H1 (cell line): ENCODE data around the gene PCID2. TPM values are rescaled to one million over a fixed set of nuclear protein-coding genes. Genes with fewer than 3 reads are reported as not detected.

Experiments
- CTCF ChIA-PET: fragments of 300-600 bp; sonication (Branson Sonifier 250); formaldehyde crosslinking; loops from one replicate; lab custom pipeline; 2021; ENCODE audit not compliant: partially characterized antibody; lab: Charles Lee
- POLR2A ChIA-PET: fragments of 300-600 bp; sonication (Branson Sonifier 250); formaldehyde crosslinking; loops from one replicate; lab custom pipeline; 2021; ENCODE audit warnings: inconsistent platforms; ENCODE audit not compliant: partially characterized antibody; lab: Charles Lee
- DNase-seq, 2 experiments: peaks; one replicate each; pipeline versions ENCODE4 v3.0.0 to v3.0.0-alpha.2; 2010 to 2022; ENCODE audit warnings: low spot score in 2 of 2, low read depth in 1 of 2, mixed read lengths in 1 of 2
- FAIRE-seq: peaks from 2 replicates; lab custom pipeline; 2011; peaks lifted over from hg19 to GRCh38; lab: Jason Lieb, UNC
- H2AFZ ChIP-seq: 2 replicates; pipeline ENCODE4 v1.8.1; 2012; ENCODE audit warnings: low read length, inconsistent platforms
- H2AK5ac ChIP-seq: 2 replicates; pipeline ENCODE4 v1.6.1; 2013; ENCODE audit warnings: low read depth, low read length
- H2BK120ac ChIP-seq: replicated peaks from 2 replicates; pipeline ENCODE3; 2013; ENCODE audit warnings: low read depth, low read length, inconsistent platforms
- H2BK12ac ChIP-seq: 2 replicates; pipeline ENCODE4 v1.6.1; 2013; ENCODE audit warnings: low read depth, low read length
- H2BK15ac ChIP-seq: 2 replicates; pipeline ENCODE4 v1.6.1; 2013; ENCODE audit warnings: low read length
- H2BK20ac ChIP-seq: 2 replicates; pipeline ENCODE4 v1.6.1; 2013; ENCODE audit warnings: low read length
- H2BK5ac ChIP-seq: 2 replicates; pipeline ENCODE4 v1.6.1; 2013; ENCODE audit warnings: low read depth, low read length
- H3K14ac ChIP-seq: 2 replicates; pipeline ENCODE4 v1.6.1; 2013; ENCODE audit warnings: inconsistent platforms; ENCODE audit not compliant: insufficient read length
- H3K18ac ChIP-seq: 2 replicates; pipeline ENCODE4 v1.6.1; 2013; ENCODE audit warnings: low read length; ENCODE audit errors: extremely low read depth
- H3K23ac ChIP-seq: 2 replicates; pipeline ENCODE4 v1.6.1; 2013; ENCODE audit warnings: inconsistent platforms; ENCODE audit not compliant: insufficient read length
- H3K23me2 ChIP-seq: 2 replicates; pipeline ENCODE4 v1.6.1; 2013; ENCODE audit warnings: low read depth, low read length
- H3K27ac ChIP-seq: 2 replicates; pipeline ENCODE4 v1.6.1; 2011; ENCODE audit warnings: low read depth, low read length, inconsistent platforms
- H3K27me3 ChIP-seq, 4 experiments: replicated peaks in 1 of 4; 1 replicate in 1 of 4; 2 replicates in 3 of 4; pipeline versions ENCODE4 v1.6.1 to v1.8.1; 2011 to 2013; ENCODE audit warnings: low read length in 3 of 4, mild to moderate bottlenecking in 3 of 4, inconsistent platforms in 2 of 4, mixed read lengths in 2 of 4, moderate library complexity in 1 of 4; ENCODE audit not compliant: control insufficient read depth in 3 of 4, insufficient read depth in 3 of 4; ENCODE audit errors: extremely low read depth in 1 of 4
- H3K36me3 ChIP-seq, 4 experiments: 2 replicates each; pipeline versions ENCODE4 v1.6.1 to v1.8.1; 2011 to 2013; ENCODE audit warnings: mild to moderate bottlenecking in 4 of 4, low read length in 3 of 4, moderate library complexity in 2 of 4, control low read depth in 1 of 4, inconsistent platforms in 1 of 4; ENCODE audit not compliant: insufficient read depth in 4 of 4, control insufficient read depth in 2 of 4
- H3K4ac ChIP-seq: replicated peaks from 2 replicates; pipeline ENCODE3; 2013; ENCODE audit warnings: low read length, low read depth, mixed read lengths, inconsistent platforms; ENCODE audit not compliant: insufficient read length
- H3K4me1 ChIP-seq, 4 experiments: replicated peaks in 1 of 4; 1 replicate in 1 of 4; 2 replicates in 3 of 4; pipeline versions ENCODE4 v1.6.1 to v1.8.1; 2011 to 2013; ENCODE audit warnings: low read length in 3 of 4, inconsistent platforms in 2 of 4, mixed read lengths in 1 of 4; ENCODE audit not compliant: insufficient read depth in 4 of 4, control insufficient read depth in 3 of 4
- H3K4me2 ChIP-seq, 2 experiments: 2 replicates each; pipeline versions ENCODE4 v1.6.1 to v1.8.1; 2011 to 2013; ENCODE audit warnings: low read depth in 2 of 2, low read length in 2 of 2, control low read depth in 1 of 2, inconsistent platforms in 1 of 2, mild to moderate bottlenecking in 1 of 2; ENCODE audit not compliant: insufficient read depth in 1 of 2
- H3K4me3 ChIP-seq, 4 experiments: fragments of 200-600, 300-600 bp in 1 of 4; sonication (generic), shearing (Covaris generic), sonication (Bioruptor Twin) in 1 of 4; 2 replicates each; pipeline versions ENCODE4 v1.5.1 to v1.8.1; 2011 to 2016; ENCODE audit warnings: low read length in 4 of 4, low read depth in 3 of 4, control low read depth in 2 of 4, inconsistent platforms in 2 of 4, mild to moderate bottlenecking in 2 of 4, mixed read lengths in 1 of 4, moderate library complexity in 1 of 4; ENCODE audit not compliant: insufficient read depth in 2 of 4; ENCODE audit errors: extremely low read depth in 1 of 4
- H3K56ac ChIP-seq: replicated peaks from 2 replicates; pipeline ENCODE3; 2013; ENCODE audit warnings: low read depth, mild to moderate bottlenecking, mixed read lengths, low read length, inconsistent platforms; ENCODE audit not compliant: insufficient read length
- H3K79me1 ChIP-seq: 2 replicates; pipeline ENCODE4 v1.6.1; 2013; ENCODE audit warnings: low read depth, low read length, control low read depth
- H3K79me2 ChIP-seq, 2 experiments: 2 replicates each; pipeline versions ENCODE4 v1.6.1 to v1.8.1; 2012 to 2013; ENCODE audit warnings: low read length in 2 of 2, mild to moderate bottlenecking in 2 of 2, inconsistent platforms in 1 of 2; ENCODE audit not compliant: insufficient read depth in 2 of 2, control insufficient read depth in 1 of 2
- H3K9ac ChIP-seq, 4 experiments: replicated peaks in 1 of 4; 1 replicate in 1 of 4; 2 replicates in 3 of 4; pipeline versions ENCODE4 v1.6.1 to v1.8.1; 2011 to 2013; ENCODE audit warnings: low read depth in 3 of 4, low read length in 3 of 4, control low read depth in 2 of 4, mild to moderate bottlenecking in 2 of 4, moderate library complexity in 2 of 4, inconsistent platforms in 1 of 4; ENCODE audit errors: extremely low read depth in 1 of 4
- H3K9me3 ChIP-seq, 2 experiments: 2 replicates each; pipeline versions ENCODE4 v1.6.1 to v1.8.1; 2012 to 2013; ENCODE audit warnings: mild to moderate bottlenecking in 2 of 2, moderate library complexity in 2 of 2, control low read depth in 1 of 2, inconsistent platforms in 1 of 2, low read depth in 1 of 2, low read length in 1 of 2, mixed read lengths in 1 of 2; ENCODE audit not compliant: insufficient read depth in 2 of 2
- H4K20me1 ChIP-seq, 2 experiments: replicated peaks in 1 of 2; 2 replicates each; pipeline versions ENCODE3 to v1.8.1; 2011 to 2013; ENCODE audit warnings: inconsistent platforms in 2 of 2, low read length in 2 of 2, mild to moderate bottlenecking in 1 of 2; ENCODE audit not compliant: insufficient read depth in 2 of 2, control insufficient read depth in 1 of 2
- H4K5ac ChIP-seq: 2 replicates; pipeline ENCODE4 v1.6.1; 2013; ENCODE audit warnings: low read length, low read depth, mixed read lengths, inconsistent platforms; ENCODE audit not compliant: insufficient read length
- H4K8ac ChIP-seq: 2 replicates; pipeline ENCODE4 v1.8.0; 2013; ENCODE audit warnings: mild to moderate bottlenecking, moderate library complexity, low read length, inconsistent platforms; ENCODE audit not compliant: insufficient read depth; ENCODE audit errors: extremely low read depth
- H4K91ac ChIP-seq: replicated peaks from 2 replicates; pipeline ENCODE3; 2013; ENCODE audit warnings: low read length, mixed read lengths, inconsistent platforms; ENCODE audit not compliant: insufficient read length
- CHD2 ChIP-seq: IDR thresholded peaks from 2 replicates; pipeline ENCODE4 v1.6.1; 2012; ENCODE audit warnings: low read length, improper control_type of control experiment
- CREB1 ChIP-seq: IDR thresholded peaks from 2 replicates; pipeline ENCODE4 v1.6.1; 2012; ENCODE audit warnings: inconsistent platforms
- JUN ChIP-seq: IDR thresholded peaks from 2 replicates; pipeline ENCODE4 v1.6.1; 2011; ENCODE audit warnings: low read depth, mild to moderate bottlenecking, improper control_type of control experiment, low read length
- MAFK ChIP-seq: IDR thresholded peaks from 2 replicates; pipeline ENCODE4 v1.6.1; 2012; ENCODE audit warnings: low read depth, mild to moderate bottlenecking, improper control_type of control experiment, low read length
- MAX ChIP-seq: IDR thresholded peaks from 2 replicates; pipeline ENCODE4 v1.6.1; 2012; ENCODE audit warnings: inconsistent platforms
- PHF8 ChIP-seq: fragments of 200-600 bp; sonication (generic); conservative IDR thresholded peaks from 2 replicates; pipeline ENCODE4 v1.7.1; 2012; ENCODE audit warnings: low read depth, mild to moderate bottlenecking, inconsistent platforms, low read length, moderate library complexity
- POLR2A ChIP-seq, 2 experiments: IDR thresholded peaks; 1 replicate in 1 of 2; 2 replicates in 1 of 2; pipeline ENCODE4 v1.6.1; 2011; ENCODE audit warnings: low read depth in 2 of 2, low read length in 2 of 2, mild to moderate bottlenecking in 2 of 2; ENCODE audit errors: control extremely low read depth in 1 of 2
- POU5F1 ChIP-seq: IDR thresholded peaks from 2 replicates; pipeline ENCODE4 v1.6.1; 2011; ENCODE audit warnings: low read depth, mild to moderate bottlenecking, low read length, moderate library complexity
- RFX5 ChIP-seq: IDR thresholded peaks from 2 replicates; pipeline ENCODE4 v1.6.1; 2011; ENCODE audit warnings: low read depth, low read length, improper control_type of control experiment, borderline replicate concordance
- RXRA ChIP-seq: IDR thresholded peaks from 2 replicates; pipeline ENCODE4 v1.6.1; 2011; ENCODE audit warnings: low read depth, mild to moderate bottlenecking, low read length, moderate library complexity; ENCODE audit not compliant: insufficient read depth
- SP2 ChIP-seq: IDR thresholded peaks from 2 replicates; pipeline ENCODE4 v1.6.1; 2012; ENCODE audit warnings: mild to moderate bottlenecking, low read length, inconsistent platforms
- SP4 ChIP-seq: IDR thresholded peaks from 2 replicates; pipeline ENCODE4 v1.6.1; 2012; ENCODE audit warnings: low read length, inconsistent platforms
- SRF ChIP-seq: IDR thresholded peaks from 2 replicates; pipeline ENCODE4 v1.6.1; 2011; ENCODE audit warnings: mild to moderate bottlenecking, low read depth, low read length, moderate library complexity
- TAF7 ChIP-seq: optimal IDR thresholded peaks from 2 replicates; pipeline ENCODE3; 2011; ENCODE audit warnings: low read depth, mild to moderate bottlenecking, inconsistent platforms, low read length, moderate library complexity, borderline replicate concordance
- USF2 ChIP-seq: IDR thresholded peaks from 2 replicates; pipeline ENCODE4 v1.6.1; 2011; ENCODE audit warnings: low read length, improper control_type of control experiment
- WGBS, 2 experiments: shearing (Covaris generic) in 1 of 2; methylation state at CpG; one replicate each; pipeline versions ENCODE4 v1.1.6 to v1.1.7; 2013 to 2015; ENCODE audit warnings: low lambda C conversion rate in 2 of 2, mixed read lengths in 2 of 2, inconsistent platforms in 1 of 2, low coverage in 1 of 2, missing lambda C conversion rate in 1 of 2; ENCODE audit not compliant: insufficient replicate concordance in 2 of 2, insufficient coverage in 1 of 2, insufficient read length in 1 of 2; ENCODE audit errors: extremely low coverage in 1 of 2, missing lambda C conversion rate in 1 of 2; 5-methylcytosine and 5-hydroxymethylcytosine counted together
- polyA plus RNA-seq, 7 experiments: library from polyadenylated mRNA; depleted of rRNA in 3 of 7; stranded (reverse) in 5 of 7; unstranded in 2 of 7; fragments of >200 nt in 5 of 7; fragments of 200-250 nt in 2 of 7; gene quantifications; 1 replicate in 5 of 7; 2 replicates in 1 of 7; 4 replicates in 1 of 7; pipeline versions ENCODE4 v1.2.1 to v1.2.3, GENCODE V29; 2011 to 2013; ENCODE audit warnings: missing spikeins in 2 of 7, mixed read lengths in 2 of 7
- total RNA-seq: library from RNA; stranded (reverse); fragmentation: NEBNext Ultra II Directional; extraction: Animal tissue kit (Norgen Biotek cat#: 25700); gene quantifications from 2 replicates; pipeline ENCODE4 v1.2.1, GENCODE V29; 2021

Gene PCID2
- total and polyA plus RNA-seq, 2 of the 8 experiments (the other 6 are each of a cell fraction or from before 2014, with no cell fraction given) = 72.4 to 72.8 TPM

- Histone ChIP-seq H2AK5ac (no peak overlapping the region), H2AFZ (no peak overlapping the region), H4K8ac (no peak overlapping the region), H4K5ac (no peak overlapping the region), H3K27me3 (no peaks in the 10 kb centered on the region), H3K79me1 (peaks cover 3% of the 10 kb centered on the region; the same call in 1 of the 2 replicates), H3K36me3 (peaks cover 37 to 85% (median 69%) of the 10 kb centered on the region in 4 experiments), H2BK120ac (no peak overlapping the region), H3K4me1 (no peaks in the 10 kb centered on the region), H3K18ac (no peak overlapping the region), H2BK20ac (no peak overlapping the region), H3K23me2 (no peaks in the 10 kb centered on the region), H3K9ac (no peak overlapping the region), H3K14ac (no peak overlapping the region), H3K79me2 (no peaks in the 10 kb centered on the region), H4K20me1 (peaks cover 0 to 11% of the 10 kb centered on the region in 2 experiments), H2BK15ac (no peak overlapping the region), H2BK12ac (no peak overlapping the region), H2BK5ac (no peak overlapping the region), H3K4ac (no peak overlapping the region), H3K9me3 (no peaks in the 10 kb centered on the region), H4K91ac (no peak overlapping the region), H3K27ac (no peak overlapping the region), H3K56ac (no peak overlapping the region), H3K4me3 (no peak overlapping the region), H3K23ac (no peak overlapping the region), H3K4me2 (no peak overlapping the region)
- DNase-seq (no peak), FAIRE-seq (no peak)
- CTCF ChIA-PET = interaction anchor here (1.8 to 1.9 kb wide), 2 partner anchors 12 to 103 kb away, joined by 5 to 7 read pairs; no protein-coding TSS in a partner anchor
- POLR2A ChIA-PET = interaction anchor here (0.7 to 1.5 kb wide), 3 partner anchors 10 to 16 kb away, joined by 3 to 8 read pairs (median 5); partner anchors contain the start of genes CUL4A and PCID2
- 93% methylated on average over 2 of the region's 2 CpGs; no CpG with 5 or more reads in 1 of the 2 experiments for WGBS, 2 experiments
- no peak for TF ChIP-seq SP2
- TF ChIP-seq SP4 = no peak
- TF ChIP-seq TAF7 = no peak
- no peak for TF ChIP-seq USF2
- TF ChIP-seq SRF = no peak
- TF ChIP-seq RFX5 = no peak
- no peak for TF ChIP-seq RXRA
- TF ChIP-seq POLR2A (IDR thresholded peaks at IDR 0.05; ENCODE audit: control extremely low read depth in 1 of 2, low read depth in 2 of 2, low read length in 2 of 2) = no peak
- no peak for TF ChIP-seq POU5F1
- no peak for TF ChIP-seq PHF8
- no peak for TF ChIP-seq JUN
- no peak for TF ChIP-seq CHD2
- TF ChIP-seq MAX = no peak
- TF ChIP-seq MAFK = no peak
- TF ChIP-seq CREB1 = no peak
Observed at GRCh38 chr13:113192902-113193301, 15.6 kb downstream of the PCID2 start.
